A549 (cell line): ENCODE measurements around the gene ARL6IP6.

Experiments used
- CEBPB ChIP-seq, 2 experiments: fragments of >200 bp in 1 of 2; sonication (Bioruptor Twin) in 1 of 2; formaldehyde crosslinking in 1 of 2; IDR thresholded peaks; 2 replicates each; pipeline ENCODE4 v1.6.1; 2012 to 2016
- CHD2 ChIP-seq: fragments of 150-350 bp; IDR thresholded peaks from 2 replicates; pipeline ENCODE4 v1.6.1; 2014; ENCODE audit warnings: low read length; ENCODE audit not compliant: partially characterized antibody
- EP300 ChIP-seq, 2 experiments: fragments of >200 bp; sonication (Bioruptor Twin); formaldehyde crosslinking; IDR thresholded peaks; 2 replicates in 1 of 2; 3 replicates in 1 of 2; pipeline ENCODE4 v1.6.1; 2016 to 2017
- HDAC2 ChIP-seq: fragments of 200-600 bp; sonication (generic); IDR thresholded peaks from 2 replicates; pipeline ENCODE4 v1.6.1; 2016
- MAZ ChIP-seq: fragments of 150-350 bp; IDR thresholded peaks from 2 replicates; pipeline ENCODE4 v1.6.1; 2014; ENCODE audit warnings: antibody characterized with exemption, low read depth, low read length, borderline replicate concordance
- PHF8 ChIP-seq: fragments of 200-600 bp; sonication (generic); IDR thresholded peaks from 2 replicates; pipeline ENCODE4 v1.6.1; 2016; ENCODE audit warnings: low read depth, mild to moderate bottlenecking, antibody characterized with exemption, moderate library complexity, borderline replicate concordance
- POLR2A ChIP-seq: IDR thresholded peaks from 2 replicates; pipeline ENCODE4 v1.6.1; 2012; ENCODE audit warnings: mild to moderate bottlenecking, low read length
- RARB ChIP-seq: fragments of 250-450 bp; sonication (Bioruptor Pico); IDR thresholded peaks from 2 replicates; pipeline ENCODE4 v1.8.0; 2021; ENCODE audit warnings: mild to moderate bottlenecking, moderate library complexity
- RFX5 ChIP-seq: fragments of 450-650 bp; IDR thresholded peaks from 2 replicates; pipeline ENCODE4 v1.7.1; 2014; ENCODE audit warnings: antibody characterized with exemption, mild to moderate bottlenecking, moderate library complexity
- TF ChIP-seq, protein P1 (sequence below): fragments of >200 bp; sonication (Bioruptor Twin); formaldehyde crosslinking; IDR thresholded peaks from 3 replicates; pipeline ENCODE4 v1.5.1; 2016

DNA sequence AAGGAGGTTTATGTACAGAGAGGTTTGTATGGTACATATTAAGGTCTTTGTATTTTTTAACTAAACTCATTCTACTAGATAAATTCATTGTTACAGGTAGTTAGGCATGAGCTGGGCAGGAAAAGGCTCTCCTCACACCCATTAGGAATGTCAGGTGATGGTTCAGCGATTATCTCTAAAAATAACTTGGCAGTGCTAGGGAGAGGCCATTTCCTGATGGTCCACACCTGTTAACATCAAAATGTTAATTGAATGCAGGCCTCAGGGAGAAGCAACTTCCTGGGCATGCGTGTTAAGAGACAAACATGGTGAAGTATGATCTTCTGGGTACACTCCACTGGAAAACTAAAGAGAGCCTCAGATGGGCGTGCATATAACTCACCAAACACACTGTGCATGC, 73.6 kb downstream of the ARL6IP6 start:
- no peak for TF ChIP-seq CEBPB (IDR thresholded peaks at IDR 0.05)
- TF ChIP-seq RFX5, result no peak
- TF ChIP-seq, protein P1, sequence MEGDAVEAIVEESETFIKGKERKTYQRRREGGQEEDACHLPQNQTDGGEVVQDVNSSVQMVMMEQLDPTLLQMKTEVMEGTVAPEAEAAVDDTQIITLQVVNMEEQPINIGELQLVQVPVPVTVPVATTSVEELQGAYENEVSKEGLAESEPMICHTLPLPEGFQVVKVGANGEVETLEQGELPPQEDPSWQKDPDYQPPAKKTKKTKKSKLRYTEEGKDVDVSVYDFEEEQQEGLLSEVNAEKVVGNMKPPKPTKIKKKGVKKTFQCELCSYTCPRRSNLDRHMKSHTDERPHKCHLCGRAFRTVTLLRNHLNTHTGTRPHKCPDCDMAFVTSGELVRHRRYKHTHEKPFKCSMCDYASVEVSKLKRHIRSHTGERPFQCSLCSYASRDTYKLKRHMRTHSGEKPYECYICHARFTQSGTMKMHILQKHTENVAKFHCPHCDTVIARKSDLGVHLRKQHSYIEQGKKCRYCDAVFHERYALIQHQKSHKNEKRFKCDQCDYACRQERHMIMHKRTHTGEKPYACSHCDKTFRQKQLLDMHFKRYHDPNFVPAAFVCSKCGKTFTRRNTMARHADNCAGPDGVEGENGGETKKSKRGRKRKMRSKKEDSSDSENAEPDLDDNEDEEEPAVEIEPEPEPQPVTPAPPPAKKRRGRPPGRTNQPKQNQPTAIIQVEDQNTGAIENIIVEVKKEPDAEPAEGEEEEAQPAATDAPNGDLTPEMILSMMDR, result no peak
- TF ChIP-seq POLR2A, result no peak
- no peak for TF ChIP-seq PHF8
- no peak for TF ChIP-seq MAZ
- no peak for TF ChIP-seq RARB (CRISPR knock-in tag)
- no peak for TF ChIP-seq CHD2
- TF ChIP-seq EP300 (IDR thresholded peaks at IDR 0.05), result no peak
- TF ChIP-seq HDAC2, result no peak
